Measurements from ENCODE around the gene WFDC12. TPM values are rescaled to one million over a fixed set of nuclear protein-coding genes. Genes with fewer than 3 reads are reported as not detected.
"Not testable (repeated sequence)": the region's sequence is repeated elsewhere in the genome, so short reads cannot be mapped to it uniquely, and the experiment has no call there.

WFDC12 gene
- total and polyA plus RNA-seq, 8 donors: not detected

DNA sequence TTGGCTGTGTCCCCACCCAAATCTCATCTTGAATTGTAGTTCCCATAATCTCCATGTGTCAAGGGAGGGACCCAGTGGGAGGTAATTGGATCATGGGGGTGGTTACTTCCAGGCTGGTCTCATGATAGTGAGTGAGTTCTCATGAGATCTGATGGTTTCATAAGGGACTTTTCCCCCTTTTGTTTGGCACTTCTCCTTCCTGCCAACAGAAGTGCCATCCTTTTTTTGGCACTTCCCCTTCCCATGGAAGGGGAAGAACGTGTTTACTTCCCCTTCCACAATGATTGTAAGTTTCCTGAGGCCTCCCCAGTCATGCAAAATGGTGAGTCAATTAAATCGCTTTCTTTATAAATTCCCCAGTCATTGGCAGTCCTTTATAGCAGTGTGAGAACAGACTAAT is 32.4 kb upstream of the WFDC12 start:
- DNase-seq: no peak
- Histone ChIP-seq H3K27me3 (no peaks in the 10 kb centered on the region), H3K36me3 (no peaks in the 10 kb centered on the region), H3K4me1 (peaks cover 0 to 3% (median 0%) of the 10 kb centered on the region in 3 donors), H3K27ac (no peak overlapping the region), H3K9me3 (no peaks in the 10 kb centered on the region), H3K4me3 (no peak overlapping the region)
- no peak for TF ChIP-seq CTCF (IDR thresholded peaks at IDR 0.05)
- no peak for ATAC-seq
- WGBS, 2 donors: 47 to 53% methylated on average over 2 of the region's 2 CpGs
- FAIRE-seq: no peak
- intact Hi-C loops (cut with DNase I): no loop called here

DNA sequence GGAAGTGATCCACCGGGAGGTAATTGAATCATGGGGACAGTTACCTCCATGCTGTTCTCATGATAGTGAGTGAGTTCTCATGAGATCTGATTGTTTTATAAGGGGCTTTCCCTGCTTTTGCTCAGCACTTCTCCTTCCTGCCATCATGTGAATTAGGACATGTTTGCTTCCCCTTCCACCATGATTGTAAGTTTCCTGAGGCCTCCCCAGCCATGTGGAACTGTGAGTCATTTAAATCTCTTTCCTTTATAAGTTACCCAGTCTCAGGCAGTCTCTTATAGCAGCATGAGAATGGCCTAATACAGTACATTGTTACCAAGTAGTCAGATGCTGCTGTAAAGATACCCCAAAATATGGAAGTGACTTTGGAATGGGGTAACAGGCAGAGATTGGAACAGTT is 30.5 kb upstream of the WFDC12 start:
- H3K9me3 ChIP-seq; intact Hi-C loops (cut with DNase I); H3K4me3 ChIP-seq; H3K27me3 ChIP-seq; H3K27ac ChIP-seq; H3K4me1 ChIP-seq; ATAC-seq; DNase-seq; FAIRE-seq; H3K36me3 ChIP-seq: not testable (repeated sequence)
- 95 to 98% methylated on average over 1 of the region's 1 CpG for WGBS, 2 donors

DNA sequence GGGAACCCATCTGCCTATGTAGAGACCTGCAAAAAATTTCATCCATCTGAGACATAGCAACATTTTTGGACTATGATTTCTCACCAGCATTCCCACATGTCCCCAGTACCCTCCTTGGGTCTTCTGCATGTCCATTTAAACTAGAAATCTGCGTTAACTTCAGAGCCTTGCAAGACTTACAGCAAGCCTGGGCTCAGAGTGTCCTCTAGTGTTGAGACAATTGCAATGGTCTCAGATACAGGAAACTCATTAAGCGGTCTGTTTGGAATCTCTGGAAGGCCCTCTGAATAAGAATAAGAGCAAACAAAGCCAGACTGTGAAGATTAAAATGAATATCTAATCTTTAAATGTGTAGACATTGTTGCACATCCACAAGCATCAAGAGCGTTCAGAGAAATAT is 29.9 kb upstream of the WFDC12 start:
- WGBS, 2 donors: 55 to 58% methylated on average over 3 of the region's 3 CpGs

DNA sequence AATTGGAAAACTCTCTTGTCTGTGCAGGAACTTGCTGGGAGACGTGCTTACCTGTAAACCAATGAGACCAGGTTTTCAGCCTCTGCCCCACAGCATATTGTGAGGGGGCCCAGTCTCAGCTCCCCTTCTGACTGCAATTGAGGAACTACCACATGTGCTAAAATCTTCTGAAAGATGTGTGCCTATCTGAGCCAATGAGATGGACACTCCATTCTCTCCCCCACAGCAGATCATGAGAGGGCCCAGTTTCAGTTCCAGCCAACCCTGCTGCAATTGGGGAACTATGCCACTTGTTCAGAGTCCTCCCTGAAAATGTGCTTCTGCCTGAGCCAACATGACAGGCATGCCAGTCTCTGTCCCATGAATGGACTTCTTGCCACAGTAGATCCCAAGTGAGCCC is 29.5 kb upstream of the WFDC12 start:
- FAIRE-seq (no peak), DNase-seq (no peak)
- WGBS, 2 donors: 78 to 100% methylated on average over 1 of the region's 1 CpG

More for the DNA sequence above, 29.9 kb upstream of the WFDC12 start:
- no peak for FAIRE-seq
- H3K4me3 ChIP-seq: no peak overlapping the region
- H3K27me3 ChIP-seq: no peaks in the 10 kb centered on the region
- intact Hi-C loops (cut with DNase I): no loop called here
- no peak for TF ChIP-seq CTCF (IDR thresholded peaks at IDR 0.05)
- H3K36me3 ChIP-seq: no peaks in the 10 kb centered on the region
- no peaks in the 10 kb centered on the region for H3K9me3 ChIP-seq
- no peak for ATAC-seq
- no peak overlapping the region for H3K27ac ChIP-seq
- no peak for DNase-seq
- peaks cover 0 to 3% (median 0%) of the 10 kb centered on the region in 3 donors for H3K4me1 ChIP-seq

DNA sequence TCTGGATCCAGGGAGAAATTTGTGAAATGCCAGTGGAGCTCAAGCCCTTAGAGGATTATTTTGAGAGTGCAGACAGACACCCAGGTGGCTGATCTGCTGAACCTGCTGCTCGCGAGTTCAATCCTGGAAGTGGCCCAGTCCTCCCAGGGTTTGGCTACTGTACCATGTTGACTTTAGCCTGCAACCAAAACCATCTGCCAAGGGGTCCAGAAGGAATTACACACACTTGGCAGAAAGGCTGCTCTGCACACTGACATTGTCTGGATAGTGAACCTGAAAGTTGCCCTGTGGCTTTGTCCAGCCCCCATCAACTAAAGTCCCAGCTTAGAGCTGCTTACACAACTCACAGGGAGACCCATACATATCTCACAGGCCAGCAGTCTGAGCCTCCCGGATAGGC is 28.9 kb upstream of the WFDC12 start:
- Histone ChIP-seq H3K4me3 (no peak overlapping the region), H3K36me3 (no peaks in the 10 kb centered on the region), H3K4me1 (peaks cover 0 to 3% (median 0%) of the 10 kb centered on the region in 3 donors), H3K27me3 (no peaks in the 10 kb centered on the region), H3K9me3 (no peaks in the 10 kb centered on the region), H3K27ac (no peak overlapping the region)
- TF ChIP-seq CTCF (IDR thresholded peaks at IDR 0.05): no peak
- DNase-seq: no peak
- no peak for FAIRE-seq
- WGBS, 2 donors: 23 to 27% methylated on average over 3 of the region's 3 CpGs
- intact Hi-C loops (cut with DNase I): no loop called here
- peak in 3 of 4 donors; percentile 27 to 55 (median 52) for ATAC-seq

More for the DNA sequence above, 29.5 kb upstream of the WFDC12 start:
- ATAC-seq: peak in 2 of 4 donors; percentile 39 to 63
- Histone ChIP-seq H3K4me1 (peaks cover 0 to 3% (median 0%) of the 10 kb centered on the region in 3 donors), H3K36me3 (no peaks in the 10 kb centered on the region), H3K9me3 (no peaks in the 10 kb centered on the region), H3K4me3 (no peak overlapping the region), H3K27me3 (no peaks in the 10 kb centered on the region), H3K27ac (no peak overlapping the region)
- intact Hi-C loops (cut with DNase I): no loop called here
- TF ChIP-seq CTCF (IDR thresholded peaks at IDR 0.05): no peak

All from pancreas (tissue), 10 donors.